GM19240 (cell line): ENCODE results near the gene CNBP.

ENCODE experiments used
- DNase-seq: peaks from one replicate; pipeline ENCODE4 v3.0.0; 2011; ENCODE audit warnings: low spot score; ENCODE audit not compliant: insufficient read length

Gene CNBP

GRCh38 chr3:129131465-129132088, 52.1 kb downstream of the CNBP start:
- DNase-seq = no peak

DNA sequence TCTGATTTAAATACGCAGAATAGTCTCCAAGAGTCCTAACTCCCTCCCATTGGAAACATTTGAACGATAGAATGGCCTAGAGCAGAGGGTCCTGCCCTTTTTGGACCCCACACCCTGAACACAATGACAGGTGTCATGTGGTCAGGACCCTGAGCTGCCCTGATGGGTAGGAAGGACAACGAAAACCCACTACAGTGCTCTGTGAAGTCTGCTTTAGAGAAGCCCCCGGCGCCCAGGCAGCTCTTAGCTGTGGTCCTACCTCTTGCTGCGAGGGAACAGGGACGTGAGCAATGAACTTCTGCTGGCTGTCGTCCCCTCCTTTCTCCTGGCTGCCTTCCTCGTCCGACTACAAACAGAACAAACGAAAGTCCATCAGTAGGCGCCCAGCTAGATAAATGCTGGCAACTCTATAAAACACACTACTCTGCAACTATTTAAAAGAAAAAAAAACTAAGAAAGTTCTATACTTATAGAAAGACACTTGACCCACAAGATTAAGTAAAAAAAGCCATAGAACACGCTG, 53.3 kb downstream of the CNBP start:
- no peak for DNase-seq

- no peak for DNase-seq
These were observed 55.1 kb downstream of the CNBP start for GRCh38 chr3:129128357-129129155.

- no peak for DNase-seq
These were observed 56.9 kb downstream of the CNBP start for GRCh38 chr3:129126726-129127280.

DNA sequence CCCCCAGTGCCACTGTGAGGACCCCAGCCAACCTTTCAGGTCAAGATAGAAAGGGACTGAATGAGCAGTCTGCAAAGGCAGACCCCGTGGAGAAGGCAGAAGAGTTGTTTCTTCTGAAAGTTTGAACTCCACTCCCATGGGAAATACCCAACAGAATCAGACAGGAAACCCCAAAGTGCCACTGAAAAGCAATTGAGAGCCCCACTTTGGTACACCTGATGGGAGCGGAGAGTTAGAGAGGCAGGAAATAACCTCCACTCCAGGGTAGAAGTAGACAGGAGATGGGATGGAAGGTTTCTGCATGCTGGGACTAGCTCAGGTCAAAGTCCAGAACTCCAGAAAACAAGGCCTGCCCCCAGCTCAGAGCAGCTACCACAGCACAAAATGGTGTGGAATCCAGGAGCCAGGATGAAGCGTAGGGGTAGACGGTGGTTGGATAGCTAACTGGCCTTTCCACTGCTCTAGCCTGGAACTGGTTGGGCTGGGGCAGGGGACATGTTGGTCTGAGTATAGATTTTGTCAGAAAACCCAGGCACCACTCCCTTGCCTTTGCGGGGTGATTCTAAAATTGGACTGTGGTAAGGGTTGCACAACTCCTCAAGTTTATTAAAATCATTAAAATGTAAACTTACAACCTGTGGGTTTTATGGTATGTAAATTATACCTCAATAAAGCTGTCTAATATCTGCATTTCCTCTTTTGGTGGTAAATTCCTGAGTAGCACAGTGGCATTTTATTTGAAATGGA, 60.2 kb downstream of the CNBP start:
- DNase-seq = no peak

DNA sequence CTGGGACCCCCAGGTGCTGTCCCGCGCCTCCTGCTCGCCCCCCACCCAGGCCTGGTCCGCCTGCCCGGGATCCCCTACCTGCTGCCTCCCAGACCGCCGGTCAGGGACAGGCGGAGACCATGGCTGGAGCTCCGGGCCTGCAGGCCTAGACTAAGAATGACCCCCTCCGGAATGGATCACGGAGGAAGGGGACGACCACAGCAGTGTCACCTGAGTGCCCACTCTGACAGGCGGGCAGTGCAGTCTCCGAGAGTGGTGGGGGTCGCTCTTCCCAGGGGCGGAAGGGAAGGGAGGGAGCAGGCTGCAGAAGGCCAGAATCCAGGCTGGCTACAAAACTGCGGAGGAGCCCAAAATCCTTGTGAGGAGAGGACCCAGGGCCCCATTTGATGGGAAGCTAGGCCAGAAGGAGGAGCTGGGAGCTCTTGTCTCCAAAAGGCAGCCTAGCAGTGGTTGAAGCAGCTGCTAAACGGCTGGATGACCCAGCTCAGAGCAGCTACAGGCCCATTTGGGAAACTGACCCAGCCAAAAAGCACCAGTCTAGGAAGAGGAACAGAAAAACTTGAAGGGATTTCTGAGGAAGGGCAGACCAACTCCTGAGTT, 61.2 kb downstream of the CNBP start:
- no peak for DNase-seq

DNA sequence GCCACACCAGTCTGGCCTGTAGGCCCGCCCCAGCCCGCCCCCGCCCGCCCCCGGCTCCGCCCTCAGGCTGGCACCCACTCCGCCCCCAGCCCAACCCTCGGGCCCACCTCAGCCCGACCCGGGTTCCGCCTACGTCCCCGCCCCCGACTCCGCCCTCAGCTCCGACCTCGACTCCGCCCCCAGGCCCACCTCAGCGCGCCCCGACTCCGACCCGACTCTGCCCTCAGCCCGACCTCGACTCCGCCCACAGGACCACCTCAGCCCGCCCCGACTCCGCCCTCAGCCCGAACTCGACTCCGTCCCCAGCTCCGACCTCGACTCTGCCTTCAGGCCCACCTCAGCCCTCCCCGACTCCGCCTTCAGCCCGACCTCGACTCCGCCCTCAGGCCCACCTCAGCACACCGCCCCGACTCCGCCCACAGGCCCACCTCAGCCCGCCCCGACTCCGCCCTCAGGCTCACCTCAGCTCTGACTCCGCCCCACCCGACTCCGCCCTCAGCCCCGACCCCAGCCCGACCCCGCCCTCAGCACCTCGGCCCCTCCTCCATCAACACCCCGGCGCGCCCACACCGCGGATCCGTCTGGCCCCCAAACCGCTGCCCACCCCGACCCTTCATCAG, 61.8 kb downstream of the CNBP start, which contains the start of gene RAB43:
RAB43 (minus strand) TSS at position 13 of the 620 bp plus-strand sequence. CDS start 315 bp downstream, outside the sequence.
- peak; percentile 73 for DNase-seq

- DNase-seq = no peak
These were observed 62.5 kb downstream of the CNBP start for GRCh38 chr3:129121016-129121791.

DNA sequence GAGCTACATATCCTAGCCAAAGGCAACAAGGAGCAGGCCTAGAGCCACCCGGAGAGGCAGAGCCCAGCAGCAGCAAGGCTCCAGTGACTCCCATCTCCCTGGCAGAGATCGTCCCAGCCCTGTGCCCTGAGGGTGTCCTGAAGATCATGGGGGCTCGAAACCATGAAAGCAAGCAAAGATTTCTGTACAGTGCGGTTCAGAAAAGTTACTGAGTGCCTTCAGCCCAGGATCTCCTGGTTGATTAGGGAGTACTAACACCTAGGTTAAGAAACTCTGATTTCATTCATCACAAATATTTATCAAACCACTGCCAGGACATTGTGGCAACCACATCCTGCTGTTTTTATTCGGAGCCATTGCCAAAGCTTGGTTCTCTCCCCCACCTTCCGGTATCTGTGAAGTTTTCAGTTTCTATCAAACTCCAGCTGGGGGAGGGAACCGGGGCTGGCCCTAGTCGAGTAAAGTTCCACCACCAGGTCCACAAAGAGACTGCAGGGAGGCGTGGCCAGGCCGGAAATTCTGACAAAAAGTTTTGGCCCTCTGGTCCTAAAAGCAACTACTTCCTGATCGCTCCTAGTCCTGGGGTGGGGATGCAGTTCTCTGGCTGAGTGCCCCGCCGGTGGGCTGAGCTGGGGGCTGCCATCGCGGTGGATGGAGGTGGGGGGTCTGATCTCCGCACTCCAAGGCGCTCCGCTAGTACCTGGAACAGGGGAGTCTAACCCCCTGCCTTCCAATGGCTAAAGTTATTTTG, 63.3 kb downstream of the CNBP start:
- peak; percentile 92 for DNase-seq

DNA sequence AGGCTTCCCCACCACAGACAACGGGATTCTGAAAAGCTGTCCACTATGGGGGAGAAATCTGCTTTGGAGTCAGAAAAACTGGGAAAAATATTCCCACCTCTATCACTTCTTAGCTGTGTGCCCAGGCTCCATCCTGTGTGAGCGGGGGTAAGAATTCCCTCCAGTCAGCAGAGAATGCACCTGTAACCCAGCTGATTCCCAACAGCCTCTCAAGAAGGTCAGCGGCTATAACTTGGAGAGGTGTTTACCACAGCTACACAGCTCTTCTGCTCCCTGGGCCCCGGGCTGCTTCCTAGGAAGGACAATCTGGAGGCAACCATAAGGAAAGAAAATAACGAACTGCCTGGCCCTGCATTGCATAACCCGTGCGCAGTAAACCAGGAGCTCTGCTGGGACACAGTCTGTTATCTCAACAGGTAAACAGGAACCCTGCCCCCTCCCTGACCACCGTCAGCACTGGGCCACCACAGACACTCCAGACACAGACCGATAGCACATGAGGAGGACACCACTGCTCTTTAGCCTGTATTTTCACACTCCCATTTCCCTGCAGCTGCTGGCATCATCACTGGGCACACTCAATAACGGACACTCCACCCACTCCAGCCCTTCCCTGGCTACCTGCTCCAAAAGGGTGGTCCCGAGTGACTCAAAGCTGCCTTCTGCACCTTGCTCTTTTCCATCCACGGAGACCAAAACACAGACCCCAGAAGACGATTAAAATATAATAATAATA, 64.2 kb downstream of the CNBP start:
- DNase-seq = no peak

- DNase-seq = no peak
These were observed 65.0 kb downstream of the CNBP start for GRCh38 chr3:129118745-129119144.
